H9 (cell line): ENCODE data around the gene CUBN. TPM values are rescaled to one million over a fixed set of nuclear protein-coding genes. Genes with fewer than 3 reads are reported as not detected.

Experiments used
- DNase-seq: peaks from one replicate; pipeline ENCODE4 v3.0.0-alpha.2; 2017
- H2AFZ ChIP-seq: one replicate; pipeline ENCODE4 v1.6.1; 2013; ENCODE audit warnings: mild to moderate bottlenecking, low read length, control low read depth, moderate library complexity
- H2AK5ac ChIP-seq: 2 replicates; pipeline ENCODE4 v1.6.1; 2013; ENCODE audit warnings: low read length, control low read depth, mixed read lengths; ENCODE audit not compliant: insufficient read length
- H2BK120ac ChIP-seq: one replicate; pipeline ENCODE4 v1.6.1; 2013; ENCODE audit warnings: low read depth, mild to moderate bottlenecking, low read length, control low read depth, inconsistent platforms; ENCODE audit not compliant: poor library complexity, severe bottlenecking
- H2BK12ac ChIP-seq: 2 replicates; pipeline ENCODE4 v1.6.1; 2013; ENCODE audit warnings: low read length, control low read depth, mixed read lengths, low read depth; ENCODE audit not compliant: insufficient read length
- H2BK15ac ChIP-seq: 2 replicates; pipeline ENCODE4 v1.6.1; 2013; ENCODE audit warnings: low read depth, low read length, control low read depth
- H2BK20ac ChIP-seq: one replicate; pipeline ENCODE4 v1.6.1; 2013; ENCODE audit warnings: low read depth, mild to moderate bottlenecking, low read length, control low read depth, inconsistent platforms; ENCODE audit not compliant: poor library complexity, severe bottlenecking
- H2BK5ac ChIP-seq: 2 replicates; pipeline ENCODE4 v1.6.1; 2013; ENCODE audit warnings: low read length, control low read depth, mixed read lengths; ENCODE audit not compliant: insufficient read length
- H3K14ac ChIP-seq: 2 replicates; pipeline ENCODE4 v1.6.1; 2013; ENCODE audit warnings: low read length, control low read depth; ENCODE audit not compliant: insufficient read depth
- H3K18ac ChIP-seq: 2 replicates; pipeline ENCODE4 v1.6.1; 2013; ENCODE audit warnings: low read depth, mild to moderate bottlenecking, mixed read lengths, low read length, control low read depth; ENCODE audit not compliant: insufficient read length
- H3K23ac ChIP-seq: 2 replicates; pipeline ENCODE4 v1.6.1; 2013; ENCODE audit warnings: low read length, control low read depth, mixed read lengths, low read depth; ENCODE audit not compliant: insufficient read length
- H3K23me2 ChIP-seq: 2 replicates; pipeline ENCODE4 v1.6.1; 2013; ENCODE audit warnings: low read depth, mild to moderate bottlenecking, mixed read lengths, low read length, control low read depth; ENCODE audit not compliant: insufficient read length, poor library complexity, severe bottlenecking
- H3K27ac ChIP-seq: 2 replicates; pipeline ENCODE4 v1.5.1; 2013; ENCODE audit warnings: low read length, control low read depth, mixed read lengths, low read depth; ENCODE audit not compliant: insufficient read length
- H3K27me3 ChIP-seq: 2 replicates; pipeline ENCODE4 v1.6.1; 2013; ENCODE audit warnings: low read length, control low read depth, inconsistent platforms; ENCODE audit not compliant: insufficient read depth
- H3K4ac ChIP-seq: 2 replicates; pipeline ENCODE4 v1.6.1; 2013; ENCODE audit warnings: low read depth, mild to moderate bottlenecking, control low read depth, inconsistent platforms, low read length, moderate library complexity
- H3K4me1 ChIP-seq: 2 replicates; pipeline ENCODE4 v1.6.1; 2013; ENCODE audit warnings: low read length, control low read depth, inconsistent platforms; ENCODE audit not compliant: insufficient read depth
- H3K4me2 ChIP-seq: 2 replicates; pipeline ENCODE4 v1.6.1; 2013; ENCODE audit warnings: low read length, control low read depth, mixed read lengths; ENCODE audit not compliant: insufficient read length, insufficient read depth
- H3K56ac ChIP-seq: 2 replicates; pipeline ENCODE4 v1.6.1; 2013; ENCODE audit warnings: low read depth, mild to moderate bottlenecking, mixed read lengths, low read length, control low read depth; ENCODE audit not compliant: insufficient read length
- H3K79me1 ChIP-seq: 2 replicates; pipeline ENCODE4 v1.6.1; 2013; ENCODE audit warnings: low read depth, mild to moderate bottlenecking, moderate library complexity, low read length, control low read depth, inconsistent platforms; ENCODE audit not compliant: insufficient read depth, poor library complexity, severe bottlenecking
- H3K79me2 ChIP-seq: 2 replicates; pipeline ENCODE4 v1.6.1; 2013; ENCODE audit warnings: low read length, control low read depth, inconsistent platforms; ENCODE audit not compliant: insufficient read depth
- H3K9ac ChIP-seq: 2 replicates; pipeline ENCODE4 v1.6.1; 2013; ENCODE audit warnings: low read length, control low read depth, mixed read lengths; ENCODE audit not compliant: insufficient read length; ENCODE audit errors: extremely low read depth
- H3K9me3 ChIP-seq: one replicate; pipeline ENCODE4 v1.6.1; 2013; ENCODE audit warnings: low read depth, low read length, inconsistent platforms; ENCODE audit not compliant: control insufficient read depth
- H3T11ph ChIP-seq: one replicate; pipeline ENCODE4 v1.6.1; 2013; ENCODE audit warnings: mild to moderate bottlenecking, low read length, control low read depth, inconsistent platforms
- H4K20me1 ChIP-seq: one replicate; pipeline ENCODE4 v1.6.1; 2013; ENCODE audit not compliant: control insufficient read depth, insufficient read length, insufficient read depth
- H4K5ac ChIP-seq: 2 replicates; pipeline ENCODE4 v1.6.1; 2013; ENCODE audit warnings: low read depth, mild to moderate bottlenecking, mixed read lengths, low read length, control low read depth; ENCODE audit not compliant: insufficient read length
- H4K8ac ChIP-seq: replicated peaks from 2 replicates; pipeline ENCODE4 v1.6.1; 2013; ENCODE audit warnings: low read length, control low read depth, mixed read lengths, low read depth; ENCODE audit not compliant: insufficient read length
- H4K91ac ChIP-seq: 2 replicates; pipeline ENCODE4 v1.6.1; 2013; ENCODE audit warnings: low read depth, mild to moderate bottlenecking, moderate library complexity, mixed read lengths, low read length, control low read depth; ENCODE audit not compliant: insufficient read length
- H3K27ac Mint-ChIP-seq, 3 experiments: 2 replicates in 2 of 3; 3 replicates in 1 of 3; pipeline ENCODE4 v1.8.0; 2020 to 2021; ENCODE audit warnings: mixed read lengths in 3 of 3, mild to moderate bottlenecking in 1 of 3, moderate library complexity in 1 of 3
- H3K27me3 Mint-ChIP-seq: 2 replicates; pipeline ENCODE4 v1.8.0; 2021; ENCODE audit warnings: low read depth, mild to moderate bottlenecking, moderate library complexity, mixed read lengths
- H3K36me3 Mint-ChIP-seq, 3 experiments: 2 replicates in 2 of 3; 3 replicates in 1 of 3; pipeline ENCODE4 v1.8.0; 2020 to 2021; ENCODE audit warnings: low read depth in 3 of 3, mixed read lengths in 3 of 3; ENCODE audit not compliant: insufficient read depth in 1 of 3
- H3K4me1 Mint-ChIP-seq, 2 experiments: 2 replicates each; pipeline ENCODE4 v1.8.0; 2020; ENCODE audit warnings: mixed read lengths in 2 of 2
- H3K4me3 Mint-ChIP-seq, 2 experiments: 2 replicates in 1 of 2; 3 replicates in 1 of 2; pipeline ENCODE4 v1.8.0; 2020 to 2021; ENCODE audit warnings: mild to moderate bottlenecking in 2 of 2, mixed read lengths in 2 of 2, moderate library complexity in 1 of 2
- H3K9me3 Mint-ChIP-seq, 2 experiments: 2 replicates in 1 of 2; 3 replicates in 1 of 2; pipeline ENCODE4 v1.8.0; 2020; ENCODE audit warnings: mild to moderate bottlenecking in 2 of 2, mixed read lengths in 2 of 2, moderate library complexity in 1 of 2
- WGBS: extraction: QIAGEN DNeasy Blood & Tissue Kit; methylation state at CpG from one replicate; pipeline ENCODE4 v1.1.7; 2013; ENCODE audit warnings: missing lambda C conversion rate, low lambda C conversion rate, mixed read lengths; ENCODE audit not compliant: insufficient read length; ENCODE audit errors: extremely low coverage; 5-methylcytosine and 5-hydroxymethylcytosine counted together
- total RNA-seq: library from RNA; stranded (reverse); gene quantifications from 2 replicates; pipeline ENCODE4 v1.2.1, GENCODE V29; 2021
- TF ChIP-seq, protein P1 (sequence below): fragments of 200-600 bp; sonication (generic); conservative IDR thresholded peaks from 3 replicates; pipeline ENCODE4 v1.8.0; 2021; ENCODE audit warnings: antibody characterized with exemption, mild to moderate bottlenecking

Gene CUBN
- total RNA-seq, 1 experiment from 2014 or later = 0.26 TPM

DNA sequence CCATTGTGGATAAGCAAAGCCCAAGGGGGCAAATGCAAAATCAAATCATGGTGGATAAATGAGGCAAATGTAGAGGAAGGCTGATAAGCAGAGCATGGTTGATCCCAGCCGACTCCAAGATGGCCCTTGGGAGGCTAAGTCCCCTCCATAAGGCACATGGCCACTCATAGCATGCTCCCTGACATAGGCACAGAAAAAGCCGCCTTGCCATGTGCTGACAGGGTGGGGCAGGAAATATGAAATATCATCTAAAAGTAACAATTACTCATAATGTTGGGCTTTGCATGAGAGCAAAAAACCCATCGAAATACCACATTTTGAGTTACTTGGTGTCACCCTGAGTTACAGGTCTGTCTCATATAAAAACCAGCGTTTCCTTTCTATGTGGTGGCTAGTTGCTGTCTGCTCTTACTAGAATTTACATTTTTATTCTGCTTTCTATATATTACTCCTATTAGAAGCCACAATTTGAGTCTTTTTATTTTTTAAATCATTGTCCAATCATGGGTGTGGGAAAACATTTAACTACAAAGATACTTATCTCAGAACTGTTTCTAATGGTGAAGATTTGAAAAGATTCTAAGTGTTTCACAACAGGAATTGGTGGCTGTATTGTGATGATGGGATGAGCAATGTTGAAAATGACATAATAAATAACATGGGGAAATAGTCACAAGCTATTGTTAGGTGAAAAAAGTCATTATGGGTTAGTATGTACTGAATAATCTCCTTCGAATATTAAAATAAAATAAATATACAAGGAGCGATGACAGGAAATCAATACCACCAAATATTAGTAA, 102.7 kb downstream of the CUBN start:
- no peaks in the 10 kb centered on the region for H3K9me3 Mint-ChIP-seq
- DNase-seq = no peak
- no peak overlapping the region for H3K4me3 Mint-ChIP-seq

More for the DNA sequence above, 102.7 kb downstream of the CUBN start:
- no peak overlapping the region for H3K4ac ChIP-seq
- no peak overlapping the region for H4K5ac ChIP-seq
- H2AK5ac ChIP-seq = no peak overlapping the region
- H3K4me1 ChIP-seq = no peaks in the 10 kb centered on the region; the same call in 1 of the 2 replicates
- H3K27ac Mint-ChIP-seq = no peak overlapping the region
- no peak overlapping the region for H2BK12ac ChIP-seq
- H3K27me3 Mint-ChIP-seq = no peaks in the 10 kb centered on the region; the same call in 1 of the 2 replicates
- no peak overlapping the region for H3K4me2 ChIP-seq
- peaks cover 33 to 36% of the 10 kb centered on the region in 2 experiments for H3K4me1 Mint-ChIP-seq
- no peak overlapping the region for H2AFZ ChIP-seq
- no peaks in the 10 kb centered on the region for H4K20me1 ChIP-seq
- no peak overlapping the region for H3K9ac ChIP-seq
- TF ChIP-seq, protein P1, sequence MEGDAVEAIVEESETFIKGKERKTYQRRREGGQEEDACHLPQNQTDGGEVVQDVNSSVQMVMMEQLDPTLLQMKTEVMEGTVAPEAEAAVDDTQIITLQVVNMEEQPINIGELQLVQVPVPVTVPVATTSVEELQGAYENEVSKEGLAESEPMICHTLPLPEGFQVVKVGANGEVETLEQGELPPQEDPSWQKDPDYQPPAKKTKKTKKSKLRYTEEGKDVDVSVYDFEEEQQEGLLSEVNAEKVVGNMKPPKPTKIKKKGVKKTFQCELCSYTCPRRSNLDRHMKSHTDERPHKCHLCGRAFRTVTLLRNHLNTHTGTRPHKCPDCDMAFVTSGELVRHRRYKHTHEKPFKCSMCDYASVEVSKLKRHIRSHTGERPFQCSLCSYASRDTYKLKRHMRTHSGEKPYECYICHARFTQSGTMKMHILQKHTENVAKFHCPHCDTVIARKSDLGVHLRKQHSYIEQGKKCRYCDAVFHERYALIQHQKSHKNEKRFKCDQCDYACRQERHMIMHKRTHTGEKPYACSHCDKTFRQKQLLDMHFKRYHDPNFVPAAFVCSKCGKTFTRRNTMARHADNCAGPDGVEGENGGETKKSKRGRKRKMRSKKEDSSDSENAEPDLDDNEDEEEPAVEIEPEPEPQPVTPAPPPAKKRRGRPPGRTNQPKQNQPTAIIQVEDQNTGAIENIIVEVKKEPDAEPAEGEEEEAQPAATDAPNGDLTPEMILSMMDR = no peak
- no peaks in the 10 kb centered on the region for H3K9me3 ChIP-seq
- H3K23ac ChIP-seq = no peak overlapping the region
- H3K79me1 ChIP-seq = no peaks in the 10 kb centered on the region
- H2BK5ac ChIP-seq = no peak overlapping the region
- no peak overlapping the region for H3K27ac ChIP-seq
- H4K91ac ChIP-seq = no peak overlapping the region
- H2BK120ac ChIP-seq = no peak overlapping the region
- H3K14ac ChIP-seq = no peak overlapping the region
- H3K18ac ChIP-seq = no peak overlapping the region
- no peaks in the 10 kb centered on the region for H3K23me2 ChIP-seq
- H4K8ac ChIP-seq = no peak overlapping the region
- no peaks in the 10 kb centered on the region for H3K27me3 ChIP-seq
- no peak overlapping the region for H2BK15ac ChIP-seq
- no peaks in the 10 kb centered on the region for H3K36me3 Mint-ChIP-seq
- no peaks in the 10 kb centered on the region for H3K79me2 ChIP-seq
- H3T11ph ChIP-seq = no peak overlapping the region
- no peak overlapping the region for H3K56ac ChIP-seq
- no CpG with 5 or more reads among the region's 6 CpGs for WGBS
- no peak overlapping the region for H2BK20ac ChIP-seq
